ENCODE results near the gene C11orf52.

Gene C11orf52

DNA sequence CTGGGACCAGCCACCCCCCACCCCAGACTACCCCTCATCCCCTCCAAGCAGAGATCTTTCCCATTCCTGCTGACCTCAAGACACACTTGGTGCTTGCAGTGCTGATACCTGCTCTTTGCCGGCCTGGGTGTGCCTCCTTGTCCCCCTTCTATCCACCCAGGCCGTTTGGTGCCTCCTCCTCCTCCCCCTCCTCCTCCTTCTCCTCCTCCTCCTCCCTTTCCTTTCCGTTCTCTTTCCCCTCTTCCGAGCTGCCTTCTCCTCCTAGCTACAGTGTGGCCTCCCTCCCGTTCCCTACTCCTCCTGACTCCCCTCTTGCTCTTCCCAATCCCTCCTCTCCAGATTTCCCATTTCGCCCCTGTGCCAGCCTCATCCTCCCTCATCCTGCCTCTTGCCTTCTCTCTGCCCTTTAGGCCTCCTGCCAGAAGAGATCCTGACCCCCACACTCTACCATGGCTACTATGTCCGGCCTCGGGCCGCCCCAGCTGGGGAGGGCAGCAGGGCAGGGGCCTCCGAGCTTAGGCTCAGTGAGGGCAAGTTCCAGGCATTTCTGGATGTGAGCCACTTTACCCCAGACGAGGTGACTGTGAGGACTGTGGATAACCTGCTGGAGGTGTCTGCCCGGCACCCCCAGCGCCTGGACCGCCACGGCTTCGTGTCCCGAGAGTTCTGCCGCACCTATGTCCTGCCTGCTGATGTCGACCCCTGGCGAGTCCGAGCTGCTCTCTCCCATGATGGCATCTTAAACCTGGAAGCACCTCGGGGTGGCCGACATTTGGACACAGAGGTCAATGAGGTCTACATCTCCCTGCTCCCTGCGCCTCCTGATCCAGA, 5.5 kb upstream of the C11orf52 start:
- DNase-seq (ENCODE audit: low read depth) = no peak
- peak overlapping the region; percentile 21 for H3K4me3 ChIP-seq (replicated peaks; ENCODE audit: low read depth, low read length)

DNA sequence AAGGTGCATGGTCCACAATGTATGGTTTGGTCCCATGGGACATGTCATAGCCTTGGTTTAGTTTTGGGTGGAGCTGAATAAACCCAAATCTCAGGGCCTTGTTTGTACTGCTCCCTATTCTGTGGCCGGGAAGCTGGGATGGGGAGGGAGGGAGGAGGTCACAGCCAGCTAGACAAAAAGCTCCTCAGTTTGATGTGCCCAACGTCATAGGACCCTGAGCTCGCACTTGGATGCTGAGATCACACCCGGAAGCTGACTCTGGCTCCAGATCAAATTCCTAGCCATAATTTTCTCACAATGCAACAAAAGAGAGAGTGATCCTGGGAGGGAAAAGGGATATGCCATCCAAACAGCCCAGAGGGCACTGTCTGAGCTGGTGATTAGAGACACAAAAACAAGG, 4.7 kb upstream of the C11orf52 start:
- H3K4me3 ChIP-seq (replicated peaks; ENCODE audit: low read depth, low read length) = no peak overlapping the region
- TF ChIP-seq, protein P1, sequence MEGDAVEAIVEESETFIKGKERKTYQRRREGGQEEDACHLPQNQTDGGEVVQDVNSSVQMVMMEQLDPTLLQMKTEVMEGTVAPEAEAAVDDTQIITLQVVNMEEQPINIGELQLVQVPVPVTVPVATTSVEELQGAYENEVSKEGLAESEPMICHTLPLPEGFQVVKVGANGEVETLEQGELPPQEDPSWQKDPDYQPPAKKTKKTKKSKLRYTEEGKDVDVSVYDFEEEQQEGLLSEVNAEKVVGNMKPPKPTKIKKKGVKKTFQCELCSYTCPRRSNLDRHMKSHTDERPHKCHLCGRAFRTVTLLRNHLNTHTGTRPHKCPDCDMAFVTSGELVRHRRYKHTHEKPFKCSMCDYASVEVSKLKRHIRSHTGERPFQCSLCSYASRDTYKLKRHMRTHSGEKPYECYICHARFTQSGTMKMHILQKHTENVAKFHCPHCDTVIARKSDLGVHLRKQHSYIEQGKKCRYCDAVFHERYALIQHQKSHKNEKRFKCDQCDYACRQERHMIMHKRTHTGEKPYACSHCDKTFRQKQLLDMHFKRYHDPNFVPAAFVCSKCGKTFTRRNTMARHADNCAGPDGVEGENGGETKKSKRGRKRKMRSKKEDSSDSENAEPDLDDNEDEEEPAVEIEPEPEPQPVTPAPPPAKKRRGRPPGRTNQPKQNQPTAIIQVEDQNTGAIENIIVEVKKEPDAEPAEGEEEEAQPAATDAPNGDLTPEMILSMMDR (IDR thresholded peaks at IDR 0.05; ENCODE audit: low read length, missing control alignments) = no peak

More for the DNA sequence above, 5.5 kb upstream of the C11orf52 start:
- TF ChIP-seq, protein P1 (IDR thresholded peaks at IDR 0.05; ENCODE audit: low read length, missing control alignments) = no peak

DNA sequence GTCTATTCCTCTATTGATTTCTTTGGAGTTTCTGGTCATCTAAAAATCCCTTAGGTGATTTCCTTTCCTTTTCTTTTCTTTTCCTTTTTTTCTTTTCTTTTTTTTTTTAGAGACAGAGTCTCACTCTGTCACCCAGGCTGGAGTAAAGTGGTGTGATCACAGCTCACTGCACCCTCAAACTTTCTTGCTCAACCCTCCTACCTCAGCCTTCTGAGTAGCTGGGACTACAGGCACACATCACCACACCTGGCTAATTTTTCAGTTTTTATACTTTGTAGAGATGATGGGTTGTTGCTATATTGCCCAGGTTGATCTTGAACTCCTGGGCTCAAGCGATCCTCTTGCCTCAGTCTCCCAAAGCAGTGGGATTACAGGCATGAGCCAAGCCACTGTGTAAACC, 1.9 kb upstream of the C11orf52 start:
- H3K4me3 ChIP-seq (replicated peaks; ENCODE audit: low read depth, low read length) = no peak overlapping the region
- no peak for DNase-seq (ENCODE audit: low read depth)
- TF ChIP-seq, protein P1 (IDR thresholded peaks at IDR 0.05; ENCODE audit: low read length, missing control alignments) = no peak

More for the DNA sequence above, 4.7 kb upstream of the C11orf52 start:
- DNase-seq (ENCODE audit: low read depth) = peak; percentile 88

DNA sequence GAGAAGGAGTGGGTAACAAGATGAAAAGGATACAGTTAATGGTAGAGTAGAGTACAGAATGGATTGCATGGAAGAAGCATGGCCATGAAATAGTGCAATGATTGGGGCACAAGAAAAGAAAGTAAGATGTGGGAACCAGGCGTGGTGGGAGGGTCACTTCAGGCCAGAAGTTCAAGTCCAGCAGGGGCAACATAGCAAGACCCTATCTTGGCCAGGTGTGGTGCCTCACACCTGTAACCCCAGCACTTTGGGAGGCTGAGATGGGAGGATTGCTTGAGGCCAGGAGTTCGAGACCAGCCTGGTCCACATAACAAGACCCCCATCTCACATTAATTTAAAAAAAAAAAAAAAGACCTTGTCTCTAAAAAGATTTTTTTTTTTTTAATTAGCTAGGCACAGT, 1.4 kb upstream of the C11orf52 start:
- TF ChIP-seq, protein P1 (IDR thresholded peaks at IDR 0.05; ENCODE audit: low read length, missing control alignments) = no peak
- no peak overlapping the region for H3K4me3 ChIP-seq (replicated peaks; ENCODE audit: low read depth, low read length)

DNA sequence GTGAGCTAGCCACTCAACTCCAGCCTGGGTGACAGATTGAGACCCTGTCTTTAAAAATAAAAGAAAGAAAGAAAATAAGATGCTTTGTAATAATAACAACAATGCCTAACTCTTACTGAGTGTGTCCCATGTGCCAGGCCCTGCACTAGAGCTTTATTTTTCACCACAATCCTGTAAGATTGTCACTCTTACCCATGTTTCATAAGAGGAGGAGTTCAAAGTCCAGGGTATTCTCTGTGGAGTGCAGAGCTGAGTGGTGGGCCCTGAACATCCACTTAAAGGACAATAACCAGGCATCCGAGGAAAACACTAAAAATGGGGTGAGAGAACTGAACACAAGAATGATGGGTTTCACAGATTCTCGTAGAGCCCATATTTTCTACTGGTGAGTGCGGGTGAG, 925 bp upstream of the C11orf52 start:
- no peak overlapping the region for H3K4me3 ChIP-seq (replicated peaks; ENCODE audit: low read depth, low read length)
- TF ChIP-seq, protein P1 (IDR thresholded peaks at IDR 0.05; ENCODE audit: low read length, missing control alignments) = no peak
- DNase-seq (ENCODE audit: low read depth) = no peak

More for the DNA sequence above, 1.4 kb upstream of the C11orf52 start:
- DNase-seq (ENCODE audit: low read depth) = no peak

DNA sequence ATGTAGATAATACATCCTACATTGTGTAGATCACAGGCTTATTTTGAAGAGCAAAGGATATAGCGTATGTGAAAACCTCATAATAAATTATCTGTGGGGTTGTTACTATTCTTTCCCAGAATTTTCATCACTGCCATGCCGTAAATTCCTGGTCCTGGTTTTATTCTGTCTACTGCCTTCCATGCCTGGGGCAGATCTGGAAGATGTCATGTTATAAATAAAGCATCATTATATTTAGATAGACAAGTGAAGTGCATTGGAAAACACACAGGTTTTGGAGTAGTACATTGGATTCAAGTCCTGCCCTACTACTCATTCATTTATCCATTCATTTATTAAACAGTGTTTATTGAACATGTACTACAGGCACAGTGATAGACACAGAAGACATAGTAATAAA, 2.2 kb downstream of the C11orf52 start:
- no peak for DNase-seq (ENCODE audit: low read depth)
- H3K4me3 ChIP-seq (replicated peaks; ENCODE audit: low read depth, low read length) = no peak overlapping the region
- TF ChIP-seq, protein P1 (IDR thresholded peaks at IDR 0.05; ENCODE audit: low read length, missing control alignments) = no peak

Data from fibroblast of pulmonary artery (primary cell).